HG02870 (cell line): ENCODE results near the gene BBOX1.
"Not testable (repeated sequence)": the region's sequence is repeated elsewhere in the genome, so short reads cannot be mapped to it uniquely, and the experiment has no call there.

Source experiments
- ATAC-seq: cut with Tn5 transposase; IDR thresholded peaks from one replicate; pipeline ENCODE4 v1.9.1; 2021; ENCODE audit warnings: mild to moderate bottlenecking, moderate library complexity; ENCODE audit not compliant: unreplicated experiment

The BBOX1 gene

GRCh38 chr11:27083241-27083640 is 42.6 kb downstream of the BBOX1 start:
- no peak for ATAC-seq

GRCh38 chr11:27083782-27084181 is 43.2 kb downstream of the BBOX1 start:
- no peak for ATAC-seq

DNA sequence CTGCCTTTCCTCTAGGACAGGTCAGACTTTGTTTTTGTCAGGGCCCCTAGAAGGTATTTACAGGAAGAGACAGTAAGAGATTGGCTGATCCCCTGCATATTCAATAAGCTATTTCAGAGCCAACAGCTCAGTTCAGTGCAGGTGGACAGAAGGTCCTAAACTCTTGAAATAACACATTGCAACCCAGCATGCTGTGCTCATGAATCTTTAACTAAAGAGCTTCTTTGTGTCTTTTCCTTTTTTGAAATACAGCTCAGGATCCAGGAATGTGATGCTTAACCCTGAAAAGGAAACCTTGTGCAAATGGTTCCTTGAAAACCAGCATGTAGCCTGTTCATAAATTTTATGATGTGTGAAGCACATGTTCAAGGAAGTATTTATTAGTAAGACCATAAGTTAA is 43.9 kb downstream of the BBOX1 start:
- no peak for ATAC-seq

GRCh38 chr11:27085111-27085510 is 44.5 kb downstream of the BBOX1 start:
- ATAC-seq, result no peak

- ATAC-seq, result no peak
Measured at GRCh38 chr11:27085605-27086004, 45.0 kb downstream of the BBOX1 start.

DNA sequence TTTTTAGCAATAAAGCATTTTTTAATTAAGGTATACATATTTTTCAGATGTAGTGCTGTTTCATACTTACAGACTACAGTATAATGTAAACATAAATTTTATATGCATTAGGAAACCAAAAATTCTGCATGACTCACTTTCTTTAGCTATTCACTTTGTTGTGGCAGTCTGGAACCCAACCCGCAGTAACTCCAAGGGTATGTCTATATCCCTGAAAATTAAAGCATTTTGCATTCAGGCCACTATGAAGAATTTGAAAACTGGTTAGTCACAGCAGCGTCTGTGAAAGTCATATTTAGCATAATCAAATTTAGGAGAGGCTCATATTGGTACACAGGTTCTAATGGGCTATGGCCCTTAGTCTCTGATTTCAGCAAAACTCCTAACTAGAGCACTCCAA is 46.8 kb downstream of the BBOX1 start:
- ATAC-seq, result no peak

DNA sequence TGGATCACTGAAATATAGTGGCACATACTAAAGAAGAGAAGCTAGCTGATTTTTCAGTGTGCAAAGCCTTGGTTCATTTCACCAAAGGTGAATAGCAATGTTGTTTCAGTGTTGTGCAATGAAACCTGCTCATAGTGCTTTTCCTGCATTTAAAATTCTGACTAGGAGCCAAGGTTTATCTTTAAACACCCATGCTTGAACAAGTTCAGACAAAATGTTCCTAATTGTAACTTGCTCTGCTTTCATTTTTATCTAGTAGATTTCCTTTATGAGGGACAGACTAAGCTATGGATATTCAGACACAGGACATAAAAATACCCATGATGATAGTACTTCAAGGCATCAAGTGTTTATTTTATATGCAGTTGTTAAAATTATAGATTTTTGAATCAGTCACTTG is 47.7 kb downstream of the BBOX1 start:
- ATAC-seq, result no peak

GRCh38 chr11:27089746-27090145 is 49.1 kb downstream of the BBOX1 start:
- no peak for ATAC-seq

- not testable (repeated sequence) for ATAC-seq
Measured at GRCh38 chr11:27090357-27090948, 49.8 kb downstream of the BBOX1 start.

- ATAC-seq, result no peak
Measured at GRCh38 chr11:27094120-27094519, 53.5 kb downstream of the BBOX1 start.

- no peak for ATAC-seq
Measured at GRCh38 chr11:27095059-27095458, 54.4 kb downstream of the BBOX1 start.

- no peak for ATAC-seq
Measured at GRCh38 chr11:27095887-27096286, 55.3 kb downstream of the BBOX1 start.

DNA sequence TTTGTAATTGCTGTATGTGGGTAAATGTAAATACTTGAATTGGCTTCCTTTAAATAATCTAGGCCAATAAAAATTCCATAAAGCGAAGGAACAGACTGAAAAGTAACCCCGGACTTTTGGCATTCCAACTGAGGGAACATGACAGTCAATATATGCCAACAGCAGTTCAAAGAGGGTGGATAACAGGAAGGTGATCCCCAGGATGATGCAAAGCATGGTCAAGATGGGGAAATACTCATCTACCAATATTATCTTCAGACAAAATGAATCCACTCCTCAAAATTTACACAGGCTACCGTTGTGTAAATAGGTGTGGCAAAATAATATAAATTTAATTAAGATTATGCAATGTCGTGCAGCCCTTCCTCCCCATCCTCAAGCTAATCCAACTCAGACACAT is 56.9 kb downstream of the BBOX1 start:
- ATAC-seq, result no peak

GRCh38 chr11:27100534-27100933 is 59.9 kb downstream of the BBOX1 start:
- no peak for ATAC-seq

DNA sequence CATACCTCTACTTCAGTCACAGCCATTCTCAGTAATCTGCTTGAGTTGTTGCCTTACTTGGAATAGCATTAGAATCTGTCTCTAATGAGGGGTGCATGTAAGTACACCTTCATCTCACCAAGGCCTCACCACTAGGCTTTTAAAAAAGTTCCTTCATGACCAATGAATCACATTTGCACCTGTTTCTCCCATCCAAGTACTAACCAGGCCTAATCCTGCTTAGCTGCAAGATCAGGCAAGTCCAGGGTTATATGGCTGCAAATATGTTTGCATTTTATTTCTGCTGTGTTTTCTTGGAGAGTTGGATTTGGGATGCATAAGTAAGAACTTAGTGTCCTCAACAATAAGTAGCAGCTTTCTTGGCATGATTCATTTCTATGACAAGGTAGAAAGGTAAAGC is 66.9 kb downstream of the BBOX1 start:
- no peak for ATAC-seq

GRCh38 chr11:27108809-27109208 is 68.2 kb downstream of the BBOX1 start:
- ATAC-seq, result no peak

- ATAC-seq, result no peak
Measured at GRCh38 chr11:27111896-27112295, 71.3 kb downstream of the BBOX1 start.

DNA sequence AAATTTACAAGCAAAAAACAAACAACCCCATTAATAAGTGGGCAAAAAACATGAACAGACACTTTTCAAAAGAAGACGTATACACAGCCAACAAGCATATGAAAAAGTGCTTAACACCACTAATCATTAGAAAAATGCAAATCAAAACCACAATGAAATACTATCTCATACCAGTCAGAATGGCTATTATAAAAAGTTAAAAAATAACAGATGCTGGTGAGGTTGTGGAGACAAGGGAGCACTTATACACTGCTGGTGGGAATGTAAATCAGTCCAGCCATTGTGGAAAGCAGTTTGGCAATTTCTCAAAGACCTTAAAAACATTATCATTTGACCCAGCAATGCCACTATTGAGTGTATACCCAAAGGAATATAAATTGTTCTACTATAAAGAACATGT is 72.3 kb downstream of the BBOX1 start:
- ATAC-seq, result no peak

DNA sequence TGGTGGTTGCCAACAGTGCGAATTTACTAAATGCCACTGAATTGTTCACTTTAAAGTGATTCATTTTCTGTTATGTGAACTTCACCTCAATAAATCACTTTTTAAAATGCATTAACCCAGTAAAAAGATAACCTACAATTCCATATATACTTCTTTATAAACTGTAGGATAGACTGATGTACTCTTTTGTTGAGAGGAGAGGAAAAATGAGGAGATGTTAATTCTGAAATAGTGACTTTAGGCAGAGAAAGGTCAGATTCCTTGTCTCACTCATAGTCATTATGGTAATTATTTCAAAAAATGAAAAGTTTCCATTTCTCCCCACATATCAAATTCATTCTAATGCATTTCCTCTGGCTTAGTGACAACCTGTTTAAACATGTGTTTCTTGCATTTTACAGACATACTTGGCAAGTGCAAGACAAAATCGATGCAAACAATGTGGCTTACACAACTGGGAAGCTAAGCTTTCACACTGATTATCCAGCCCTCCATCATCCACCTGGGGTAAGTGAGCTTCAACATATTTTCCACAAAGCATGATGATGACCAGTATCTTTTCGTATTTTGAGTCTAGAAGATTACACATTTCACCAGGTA is 74.5 kb downstream of the BBOX1 start:
- ATAC-seq, result no peak

DNA sequence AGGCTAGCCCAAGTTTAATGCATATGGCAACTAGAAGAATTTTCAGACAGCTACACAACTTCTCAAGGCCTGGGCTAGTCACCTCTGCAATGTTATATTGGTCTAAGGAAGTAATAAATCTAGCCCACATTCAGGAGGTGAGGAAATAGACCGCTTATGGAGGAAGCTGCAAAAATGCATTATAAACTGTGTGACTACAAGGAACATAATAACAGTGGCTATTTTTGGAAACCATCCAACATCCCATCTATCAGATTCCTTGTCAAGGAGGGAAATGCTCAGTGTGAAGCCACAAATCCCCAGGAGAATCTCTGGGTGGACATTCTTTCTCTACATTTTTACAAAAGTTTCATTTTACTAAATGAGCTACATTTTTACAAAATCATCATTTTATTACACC is 76.1 kb downstream of the BBOX1 start:
- ATAC-seq, result no peak

DNA sequence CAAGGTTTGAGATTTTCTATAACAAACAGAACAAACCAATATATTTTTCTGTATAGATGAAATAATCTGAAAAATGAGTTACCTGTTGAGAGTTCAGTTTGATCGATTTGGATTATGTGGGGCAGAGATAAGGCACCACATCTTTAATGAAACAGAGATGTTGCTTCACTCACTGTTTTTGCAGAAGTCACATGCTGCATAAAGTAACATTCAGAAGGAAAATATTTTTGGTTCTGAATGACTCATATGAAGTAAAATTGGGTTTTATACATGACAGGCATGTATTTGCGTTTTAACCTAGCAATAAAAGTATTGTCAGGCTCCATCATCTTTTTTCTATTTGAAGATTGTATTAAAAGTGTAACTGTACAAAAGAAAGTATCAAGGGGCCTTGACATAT is 77.8 kb downstream of the BBOX1 start:
- no peak for ATAC-seq

DNA sequence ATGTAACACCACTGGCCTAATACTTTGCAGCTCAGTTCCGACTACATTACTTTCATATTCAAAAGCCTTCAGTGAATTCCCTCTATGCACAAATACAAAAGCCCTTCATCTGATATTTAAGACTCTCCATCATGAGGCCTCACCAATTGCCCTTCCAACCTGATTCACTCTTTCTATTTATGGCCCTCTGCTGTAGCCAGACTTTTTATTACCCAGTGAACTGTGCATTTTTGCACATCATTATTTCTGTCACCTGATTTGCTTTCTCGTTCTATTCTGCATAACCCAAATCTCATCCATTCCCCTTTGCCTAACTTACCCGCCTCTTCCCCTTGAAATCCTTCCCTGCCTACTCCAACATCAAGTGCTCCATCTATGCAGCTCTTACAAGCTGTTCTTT is 78.3 kb downstream of the BBOX1 start:
- ATAC-seq, result no peak

GRCh38 chr11:27119396-27119795 is 78.8 kb downstream of the BBOX1 start:
- ATAC-seq, result no peak
